ENCODE data around the gene CCNG2. TPM values are rescaled to one million over a fixed set of nuclear protein-coding genes. Genes with fewer than 3 reads are reported as not detected.

CCNG2 gene
- total and polyA plus RNA-seq, 9 of the 15 experiments (the other 6 are each of a cell fraction or from before 2014, with no cell fraction given) = 0.49 to 6.6 (median 2.9) TPM

- TF ChIP-seq ZNF609 (CRISPR knock-in tag; IDR thresholded peaks at IDR 0.05; ENCODE audit: borderline replicate concordance) (no peak), GABPA (tag; conservative IDR thresholded peaks at IDR 0.05; ENCODE audit: low read depth) (no peak)
These were observed 62.3 kb downstream of the CCNG2 start (continued) for GRCh38 chr4:77219266-77219665.

Small RNA genes within 50 kb of the gene (small RNA-seq; reads per million reads assigned to genes)
- gene RNU6-1187P = not detected

Other genes starting within 250 kb of the CCNG2 start
- 54.2 and 117 TPM in 2 replicates for gene SEPTIN11, start 207.5 kb upstream of the CCNG2 start, total RNA-seq (2014; rRNA removed)
- 84.3 and 96.8 TPM in 2 replicates for gene SEPTIN11, start 207.5 kb upstream of the CCNG2 start, total RNA-seq (2014; rRNA removed; fragmentation: Illumina TruSeq; extraction: Trizol)
- 133 and 142 TPM in 2 replicates for gene SEPTIN11, start 207.5 kb upstream of the CCNG2 start, total RNA-seq (2015; rRNA removed; fragmentation: Illumina TruSeq; extraction: Trizol)
- gene SEPTIN11, start 207.5 kb upstream of the CCNG2 start, total RNA-seq (2021) = 85.0 and 85.4 TPM in 2 replicates
- gene SEPTIN11, start 207.5 kb upstream of the CCNG2 start, polyA plus RNA-seq (2011; rRNA removed) = 69.0 and 101 TPM in 2 replicates
- 77.3 and 87.1 TPM in 2 replicates for gene SEPTIN11, start 207.5 kb upstream of the CCNG2 start, polyA plus RNA-seq (2014; fragmentation: Illumina TruSeq; extraction: Trizol)
- gene SEPTIN11, start 207.5 kb upstream of the CCNG2 start, polyA plus RNA-seq (2014; fragmentation: Nextera tagmentation; extraction: Ambion mirVana) = 10 to 100 TPM; 25.7 to 26.7 TPM
- gene SEPTIN11, start 207.5 kb upstream of the CCNG2 start, polyA plus RNA-seq (2014; rRNA removed) = 49.0 and 56.4 TPM in 2 replicates
- 49.8 and 63.9 TPM in 2 replicates for gene CCNI, start 81.2 kb upstream of the CCNG2 start, total RNA-seq (2014; rRNA removed)
- 103 and 111 TPM in 2 replicates for gene CCNI, start 81.2 kb upstream of the CCNG2 start, total RNA-seq (2014; rRNA removed; fragmentation: Illumina TruSeq; extraction: Trizol)
- gene CCNI, start 81.2 kb upstream of the CCNG2 start, total RNA-seq (2015; rRNA removed; fragmentation: Illumina TruSeq; extraction: Trizol) = 96.4 and 98.5 TPM in 2 replicates
- 150 and 158 TPM in 2 replicates for gene CCNI, start 81.2 kb upstream of the CCNG2 start, total RNA-seq (2021)
- 131 and 145 TPM in 2 replicates for gene CCNI, start 81.2 kb upstream of the CCNG2 start, polyA plus RNA-seq (2011; rRNA removed)
- gene CCNI, start 81.2 kb upstream of the CCNG2 start, polyA plus RNA-seq (2014; fragmentation: Illumina TruSeq; extraction: Trizol) = 155 and 159 TPM in 2 replicates
- 10 to 100 TPM; 43.3 to 60.2 TPM for gene CCNI, start 81.2 kb upstream of the CCNG2 start, polyA plus RNA-seq (2014; fragmentation: Nextera tagmentation; extraction: Ambion mirVana)
- gene CCNI, start 81.2 kb upstream of the CCNG2 start, polyA plus RNA-seq (2014; rRNA removed) = 56.9 and 59.3 TPM in 2 replicates